Neural crest cell (in vitro differentiated cells): ENCODE measurements around the gene PLCXD3. TPM values are rescaled to one million over a fixed set of nuclear protein-coding genes. Genes with fewer than 3 reads are reported as not detected.
A peak's percentile ranks its signal among the peaks of the same experiment; 100 is the strongest.
"Not testable (repeated sequence)": the region's sequence is repeated elsewhere in the genome, so short reads cannot be mapped to it uniquely, and the experiment has no call there.

Experiments
- DNase-seq: peaks from one replicate; pipeline ENCODE4 v3.0.0; 2021; ENCODE audit warnings: low read depth, mixed read lengths, low spot score
- H3K27ac Mint-ChIP-seq: one replicate; pipeline ENCODE4 v1.8.0; 2021; ENCODE audit warnings: mild to moderate bottlenecking, mixed read lengths; ENCODE audit not compliant: unreplicated experiment
- H3K27me3 Mint-ChIP-seq: 2 replicates; pipeline ENCODE4 v1.8.0; 2021; ENCODE audit warnings: low read depth, mild to moderate bottlenecking, mixed read lengths
- H3K36me3 Mint-ChIP-seq: 2 replicates; pipeline ENCODE4 v1.8.0; 2021; ENCODE audit warnings: low read depth, mild to moderate bottlenecking, mixed read lengths
- H3K4me1 Mint-ChIP-seq: 2 replicates; pipeline ENCODE4 v1.8.0; 2021; ENCODE audit warnings: mixed read lengths
- H3K4me3 Mint-ChIP-seq: one replicate; pipeline ENCODE4 v1.8.0; 2021; ENCODE audit warnings: mild to moderate bottlenecking, mixed read lengths
- H3K9me3 Mint-ChIP-seq: 2 replicates; pipeline ENCODE4 v1.8.0; 2021; ENCODE audit warnings: mixed read lengths
- CTCF ChIP-seq: fragments of 200-600 bp; sonication (generic); conservative IDR thresholded peaks from 2 replicates; pipeline ENCODE4 v1.5.0; 2021; ENCODE audit warnings: antibody characterized with exemption, mild to moderate bottlenecking
- total RNA-seq: library from RNA; stranded (reverse); gene quantifications from 2 replicates; pipeline ENCODE4 v1.2.1, GENCODE V29; 2021

The PLCXD3 gene
- total RNA-seq, 1 donor from 2014 or later, result 0.07 TPM

- DNase-seq, result no peak
- H3K27ac Mint-ChIP-seq, result no peak overlapping the region
- peaks cover 25% of the 10 kb centered on the region for H3K4me1 Mint-ChIP-seq
- no peak overlapping the region for H3K4me3 Mint-ChIP-seq
- no peaks in the 10 kb centered on the region for H3K9me3 Mint-ChIP-seq
- H3K36me3 Mint-ChIP-seq, result no peaks in the 10 kb centered on the region
- TF ChIP-seq CTCF, result no peak
- no peaks in the 10 kb centered on the region for H3K27me3 Mint-ChIP-seq
Observed at GRCh38 chr5:41335596-41336181, 174.7 kb downstream of the PLCXD3 start.

GRCh38 chr5:41334758-41335157 lies 175.6 kb downstream of the PLCXD3 start:
- Mint-ChIP-seq H3K4me1 (peaks cover 25% of the 10 kb centered on the region), H3K27me3 (no peaks in the 10 kb centered on the region), H3K27ac (peak overlapping the region; percentile 62), H3K4me3 (no peak overlapping the region), H3K9me3 (no peaks in the 10 kb centered on the region), H3K36me3 (no peaks in the 10 kb centered on the region)
- TF ChIP-seq CTCF, result no peak
- no peak for DNase-seq

- peaks cover 25% of the 10 kb centered on the region for H3K4me1 Mint-ChIP-seq
- TF ChIP-seq CTCF, result no peak
- H3K9me3 Mint-ChIP-seq, result no peaks in the 10 kb centered on the region
- no peaks in the 10 kb centered on the region for H3K27me3 Mint-ChIP-seq
- no peaks in the 10 kb centered on the region for H3K36me3 Mint-ChIP-seq
- DNase-seq, result no peak
- no peak overlapping the region for H3K4me3 Mint-ChIP-seq
- no peak overlapping the region for H3K27ac Mint-ChIP-seq
Observed at GRCh38 chr5:41334221-41334620, 176.2 kb downstream of the PLCXD3 start.

- H3K9me3 Mint-ChIP-seq, result peaks cover 3% of the 10 kb centered on the region
- no peaks in the 10 kb centered on the region for H3K4me1 Mint-ChIP-seq
- H3K36me3 Mint-ChIP-seq, result no peaks in the 10 kb centered on the region
- H3K27ac Mint-ChIP-seq, result no peak overlapping the region
- no peak overlapping the region for H3K4me3 Mint-ChIP-seq
- TF ChIP-seq CTCF, result no peak
- H3K27me3 Mint-ChIP-seq, result peaks cover 5% of the 10 kb centered on the region
- DNase-seq, result no peak
Observed at GRCh38 chr5:41325074-41325473, 185.3 kb downstream of the PLCXD3 start.

- not testable (repeated sequence) for H3K9me3 Mint-ChIP-seq, H3K4me3 Mint-ChIP-seq, DNase-seq
Observed at GRCh38 chr5:41322826-41323225, 187.6 kb downstream of the PLCXD3 start.

GRCh38 chr5:41312478-41313060 lies 197.8 kb downstream of the PLCXD3 start:
- H3K36me3 Mint-ChIP-seq, result no peaks in the 10 kb centered on the region
- DNase-seq, result no peak
- H3K4me1 Mint-ChIP-seq, result no peaks in the 10 kb centered on the region
- no peak for TF ChIP-seq CTCF
- H3K27ac Mint-ChIP-seq, result no peak overlapping the region
- H3K9me3 Mint-ChIP-seq, result no peaks in the 10 kb centered on the region
- no peak overlapping the region for H3K4me3 Mint-ChIP-seq
- H3K27me3 Mint-ChIP-seq, result no peaks in the 10 kb centered on the region

More at GRCh38 chr5:41322826-41323225, 187.6 kb downstream of the PLCXD3 start:
- not testable (repeated sequence) for H3K27me3 Mint-ChIP-seq, H3K4me1 Mint-ChIP-seq, H3K27ac Mint-ChIP-seq, H3K36me3 Mint-ChIP-seq
